Measurements from ENCODE around the gene TUSC2.
"Not testable (repeated sequence)": the region's sequence is repeated elsewhere in the genome, so short reads cannot be mapped to it uniquely, and the experiment has no call there.

Gene TUSC2

GRCh38 chr3:50318615-50319014 is 9.4 kb downstream of the TUSC2 start:
- DNase-seq (ENCODE audit: low read depth in 2 of 2): no peak

DNA sequence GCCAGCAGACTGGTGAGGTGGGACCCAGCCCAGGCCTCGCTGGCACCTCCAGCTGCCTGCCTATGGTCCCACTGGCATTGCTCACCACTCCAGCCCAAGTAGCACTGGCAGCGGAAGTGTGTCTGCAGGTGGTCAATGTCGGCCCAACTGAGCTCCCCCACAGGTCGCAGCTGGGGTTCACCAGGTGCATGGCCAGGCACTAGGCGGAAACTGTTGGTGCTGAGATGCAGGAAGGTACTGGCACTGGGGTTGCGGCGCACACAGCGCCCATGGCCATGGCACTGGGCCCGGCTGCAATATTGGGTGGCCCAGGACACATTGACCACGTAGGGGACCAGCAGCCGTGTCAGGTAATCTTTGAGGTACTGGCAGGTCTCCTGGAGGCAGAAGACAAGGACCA is 9.9 kb downstream of the TUSC2 start:
- no peak for DNase-seq (ENCODE audit: low read depth in 2 of 2)

DNA sequence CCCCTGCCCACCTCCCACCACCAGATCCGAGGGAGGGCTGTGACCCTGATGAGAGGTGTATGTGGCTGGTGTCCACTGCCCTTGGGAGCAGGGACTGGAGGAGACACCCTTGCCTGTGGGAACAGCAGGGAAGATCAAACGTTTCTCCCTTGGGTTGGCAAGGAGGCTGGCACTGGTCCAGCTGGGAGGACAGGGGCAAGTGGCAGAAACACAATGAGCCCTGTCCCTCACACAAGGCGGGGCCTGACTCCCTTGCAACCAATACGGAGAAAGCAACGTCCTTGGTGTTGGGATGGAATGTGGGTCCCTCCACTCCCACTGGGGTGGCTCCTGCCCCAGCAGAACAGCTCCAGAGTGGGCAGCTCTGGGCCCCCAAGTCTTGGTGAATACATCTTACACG is 10.7 kb downstream of the TUSC2 start:
- no peak for DNase-seq (ENCODE audit: low read depth in 2 of 2)

- peak in 1 of 2 donors; percentile 34 for DNase-seq (ENCODE audit: low read depth in 2 of 2)
These were observed 11.3 kb downstream of the TUSC2 start for GRCh38 chr3:50316657-50317242.

GRCh38 chr3:50314816-50315215 is 13.2 kb downstream of the TUSC2 start:
- no peak for DNase-seq (ENCODE audit: low read depth in 2 of 2)

DNA sequence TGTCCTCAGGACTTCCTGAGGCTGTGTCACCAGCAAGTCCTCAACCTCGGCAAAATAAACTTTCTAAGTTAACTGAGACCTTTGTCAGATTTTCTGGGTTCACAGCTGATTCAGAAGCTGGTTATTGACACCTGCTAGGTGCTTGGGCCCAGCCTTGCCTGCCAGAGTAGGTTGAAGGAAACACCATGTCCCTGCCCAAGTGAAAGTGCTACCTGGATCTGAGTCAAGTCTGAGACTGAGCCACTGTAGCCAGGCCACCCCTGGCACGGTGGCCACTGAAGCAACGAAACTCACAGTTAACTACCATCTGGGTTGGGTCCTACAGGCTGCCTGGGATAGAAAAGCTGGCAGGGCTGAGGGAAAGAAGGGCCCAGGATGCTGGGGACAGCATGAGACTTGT is 13.7 kb downstream of the TUSC2 start:
- no peak for DNase-seq (ENCODE audit: low read depth in 2 of 2)

GRCh38 chr3:50312041-50312440 is 16.0 kb downstream of the TUSC2 start:
- not testable (repeated sequence) for DNase-seq (ENCODE audit: low read depth in 2 of 2)

DNA sequence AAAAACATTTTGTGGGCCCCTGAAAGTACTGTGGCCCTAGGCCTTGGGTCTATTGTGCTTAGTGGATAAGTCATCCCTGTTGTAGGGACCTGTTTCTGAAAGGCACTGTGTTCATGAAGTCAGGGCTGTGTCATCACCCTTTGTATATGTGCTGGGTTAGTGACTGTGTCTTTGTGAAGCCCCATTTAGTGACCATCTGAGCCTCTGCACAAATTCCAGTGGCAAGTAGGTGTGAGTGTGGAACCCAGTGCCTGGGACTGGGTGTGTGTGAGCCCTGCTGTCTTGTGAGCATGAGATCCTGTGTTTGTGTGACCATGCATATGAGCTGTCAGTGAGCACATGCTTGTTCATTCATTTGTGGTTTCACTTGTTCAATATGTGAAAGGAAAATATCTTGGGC is 23.4 kb downstream of the TUSC2 start:
- DNase-seq (ENCODE audit: low read depth in 2 of 2): no peak

GRCh38 chr3:50303013-50303815 is 24.8 kb downstream of the TUSC2 start, which contains the start of gene HYAL1:
Gene HYAL1 (minus strand): TSS chr3:50303574. CDS start chr3:50302956, 618 bp downstream.
- no peak for DNase-seq (ENCODE audit: low read depth in 2 of 2)

- no peak for DNase-seq (ENCODE audit: low read depth in 2 of 2)
These were observed 25.7 kb downstream of the TUSC2 start for GRCh38 chr3:50302095-50303012.

GRCh38 chr3:50300681-50301254 is 27.3 kb downstream of the TUSC2 start:
- no peak for DNase-seq (ENCODE audit: low read depth in 2 of 2)

DNA sequence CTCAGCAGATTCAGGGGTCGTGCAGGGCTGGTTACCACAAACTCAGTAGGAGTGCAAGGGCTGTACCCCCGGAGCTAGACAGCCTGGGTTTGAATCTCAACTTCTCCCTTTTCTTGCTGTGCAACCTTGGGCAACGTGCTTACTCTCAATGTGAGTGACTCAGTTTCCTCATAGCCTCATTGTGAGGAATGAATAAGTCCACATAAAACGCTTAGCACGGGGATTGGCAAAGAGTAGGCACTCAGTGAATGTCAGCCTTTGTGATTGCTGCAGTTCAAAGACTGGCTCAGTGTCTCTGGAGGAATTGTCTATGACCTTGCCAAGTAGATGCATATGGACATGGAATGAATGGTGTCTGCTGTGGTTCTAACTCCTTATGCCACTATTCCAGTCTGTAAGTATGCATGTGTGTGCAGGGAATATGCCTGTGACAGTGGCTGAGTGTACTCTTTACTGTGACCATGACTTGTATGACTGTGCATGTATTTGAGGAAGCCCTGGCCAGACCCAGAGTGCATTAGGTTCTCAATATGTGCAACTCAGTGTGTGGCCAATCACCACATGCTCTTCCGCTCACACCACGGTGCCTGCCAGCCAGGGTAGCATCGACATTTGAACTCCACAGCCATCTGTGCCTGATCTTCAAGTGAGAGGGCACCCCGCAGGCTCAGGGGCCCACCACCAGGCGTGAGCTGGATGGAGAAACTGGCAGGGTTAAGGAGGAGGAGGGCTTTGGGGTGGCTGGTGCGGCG is 27.9 kb downstream of the TUSC2 start:
- DNase-seq (ENCODE audit: low read depth in 2 of 2): no peak

- DNase-seq (ENCODE audit: low read depth in 2 of 2): no peak
These were observed 28.4 kb downstream of the TUSC2 start for GRCh38 chr3:50299638-50299928.

- DNase-seq (ENCODE audit: low read depth in 2 of 2): peak; percentile 99
These were observed 29.0 kb downstream of the TUSC2 start, which contains the start of the genes HYAL3 and NAA80 for GRCh38 chr3:50298836-50299637. Gene HYAL3 (minus strand): TSS chr3:50299405. CDS start chr3:50295602, 3,803 bp downstream. Gene NAA80 (minus strand): TSS chr3:50299405. CDS start chr3:50297463, 1,942 bp downstream.

- DNase-seq (ENCODE audit: low read depth in 2 of 2): no peak
These were observed 29.9 kb downstream of the TUSC2 start for GRCh38 chr3:50297896-50298725.

DNA sequence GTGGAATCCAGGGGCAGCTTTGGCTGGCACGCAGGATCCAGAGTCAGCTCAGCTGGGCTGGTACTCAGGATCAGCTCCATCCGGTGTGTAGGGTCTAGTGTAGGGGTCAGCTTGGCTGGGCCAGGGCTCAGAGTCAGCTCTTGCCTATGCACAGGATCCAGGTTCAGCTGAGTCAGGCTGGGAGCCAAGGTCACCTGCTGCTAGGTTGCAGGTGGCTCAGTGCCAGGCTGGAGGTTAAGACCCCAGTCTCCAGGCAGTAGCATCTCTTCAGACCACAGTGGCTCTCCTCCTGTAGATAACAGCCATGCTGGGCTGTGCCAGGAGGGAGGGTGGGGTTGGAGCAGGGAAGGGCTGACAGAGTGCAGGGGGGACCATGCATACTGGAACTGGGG is 30.6 kb downstream of the TUSC2 start:
- no peak for DNase-seq (ENCODE audit: low read depth in 2 of 2)

DNA sequence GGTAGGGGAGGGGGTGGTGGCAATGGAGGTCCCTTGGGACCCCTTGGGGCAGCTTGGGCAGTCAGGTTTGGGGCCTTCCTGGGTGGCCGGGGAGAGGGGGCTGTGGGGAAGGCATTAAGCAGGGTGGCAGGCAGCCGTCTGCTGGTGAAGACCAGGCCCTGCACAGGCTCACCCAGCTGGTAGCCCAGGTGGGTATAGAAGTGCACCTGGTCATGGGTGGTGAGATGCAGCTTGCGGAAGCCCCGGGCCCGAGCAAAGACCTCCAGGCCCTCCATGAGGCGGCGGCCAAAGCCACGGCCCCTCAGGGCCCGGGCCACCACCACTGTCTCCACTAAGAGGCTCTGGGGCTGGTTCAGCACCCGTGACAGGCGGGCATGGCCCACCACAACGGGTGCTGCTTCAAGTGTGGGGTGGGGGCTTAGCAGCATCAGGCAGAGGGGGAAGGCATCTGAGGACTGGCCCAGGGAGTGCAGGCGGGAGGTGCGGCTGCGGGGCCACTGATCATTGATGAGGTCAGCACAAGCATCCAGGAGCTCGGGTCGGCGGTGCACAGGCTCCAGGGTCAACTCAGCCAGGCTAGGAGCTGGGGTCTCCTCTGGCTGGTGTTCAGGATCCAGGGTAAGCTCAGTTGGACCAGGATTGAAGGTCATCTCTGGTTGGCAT is 31.2 kb downstream of the TUSC2 start:
- DNase-seq (ENCODE audit: low read depth in 2 of 2): no peak

GRCh38 chr3:50295553-50296431 is 32.2 kb downstream of the TUSC2 start:
- no peak for DNase-seq (ENCODE audit: low read depth in 2 of 2)

All from activated CD4-positive, alpha-beta T cell treated with anti-CD3 and anti-CD28 coated beads for 24 hours (primary cell).